ENCODE results near the gene CXCL3. TPM values are rescaled to one million over a fixed set of nuclear protein-coding genes. Genes with fewer than 3 reads are reported as not detected.

Gene CXCL3
- polyA plus RNA-seq, 3 donors = 0.18 to 0.39 (median 0.33) TPM

- no peak for DNase-seq (ENCODE audit: low read depth in 3 of 3, low spot score in 2 of 3)
Observed at GRCh38 chr4:74016068-74016467, 22.4 kb downstream of the CXCL3 start.

GRCh38 chr4:74015126-74015780 is 23.2 kb downstream of the CXCL3 start:
- DNase-seq (ENCODE audit: low read depth in 3 of 3, low spot score in 2 of 3) = no peak

GRCh38 chr4:74014332-74014731 is 24.2 kb downstream of the CXCL3 start:
- no peak for DNase-seq (ENCODE audit: low read depth in 3 of 3, low spot score in 2 of 3)

GRCh38 chr4:74013264-74013663 is 25.2 kb downstream of the CXCL3 start:
- DNase-seq (ENCODE audit: low read depth in 3 of 3, low spot score in 2 of 3) = no peak

- DNase-seq (ENCODE audit: low read depth in 3 of 3, low spot score in 2 of 3) = no peak
Observed at GRCh38 chr4:74012130-74012529, 26.4 kb downstream of the CXCL3 start.

- DNase-seq (ENCODE audit: low read depth in 3 of 3, low spot score in 2 of 3) = no peak
Observed at GRCh38 chr4:74009307-74009706, 29.2 kb downstream of the CXCL3 start.

- no peak for DNase-seq (ENCODE audit: low read depth in 3 of 3, low spot score in 2 of 3)
Observed at GRCh38 chr4:74006009-74006476, 32.4 kb downstream of the CXCL3 start.

GRCh38 chr4:74005528-74005927 is 33.0 kb downstream of the CXCL3 start:
- DNase-seq (ENCODE audit: low read depth in 3 of 3, low spot score in 2 of 3) = no peak

GRCh38 chr4:74004668-74005067 is 33.8 kb downstream of the CXCL3 start:
- DNase-seq (ENCODE audit: low read depth in 3 of 3, low spot score in 2 of 3) = no peak

- DNase-seq (ENCODE audit: low read depth in 3 of 3, low spot score in 2 of 3) = no peak
Observed at GRCh38 chr4:74000301-74000700, 38.2 kb downstream of the CXCL3 start.

- DNase-seq (ENCODE audit: low read depth in 3 of 3, low spot score in 2 of 3) = no peak
Observed at GRCh38 chr4:73998040-73999011, 40.2 kb downstream of the CXCL3 start, which contains the start of gene CXCL5. Gene CXCL5, minus strand, starts transcription at chr4:73998677. Its CDS starts 96 bp downstream, at chr4:73998581.

- DNase-seq (ENCODE audit: low read depth in 3 of 3, low spot score in 2 of 3) = no peak
Observed at GRCh38 chr4:73992050-73992449, 46.4 kb downstream of the CXCL3 start.

GRCh38 chr4:73991742-73992000 is 46.8 kb downstream of the CXCL3 start:
- no peak for DNase-seq (ENCODE audit: low read depth in 3 of 3, low spot score in 2 of 3)

GRCh38 chr4:73990988-73991741 is 47.3 kb downstream of the CXCL3 start:
- DNase-seq (ENCODE audit: low read depth in 3 of 3, low spot score in 2 of 3) = no peak

GRCh38 chr4:73989928-73990327 is 48.6 kb downstream of the CXCL3 start:
- DNase-seq (ENCODE audit: low read depth in 3 of 3, low spot score in 2 of 3) = no peak

GRCh38 chr4:73989031-73989430 is 49.5 kb downstream of the CXCL3 start:
- DNase-seq (ENCODE audit: low read depth in 3 of 3, low spot score in 2 of 3) = no peak

- DNase-seq (ENCODE audit: low read depth in 3 of 3, low spot score in 2 of 3) = no peak
Observed at GRCh38 chr4:73988061-73988460, 50.4 kb downstream of the CXCL3 start, which contains the start of gene PPBP. Gene PPBP, minus strand, starts transcription at chr4:73988190. Its CDS starts 87 bp downstream, at chr4:73988103.
